Sigmoid colon (tissue), 3 donors: Measurements from ENCODE around the gene PRKCQ.

Experiments
- POLR2A ChIP-seq, 2 donors: fragments of 450-650 bp; IDR thresholded peaks; one replicate each; pipeline ENCODE4 v1.6.1; 2016; ENCODE audit warnings: antibody characterized with exemption in 2 of 2, mild to moderate bottlenecking in 2 of 2, moderate library complexity in 2 of 2
- TF ChIP-seq, protein P1 (sequence below), 4 experiments: fragments of 450-650 bp in 3 of 4; fragments of 200-600 bp in 1 of 4; IDR thresholded peaks; one replicate each; pipeline ENCODE4 v1.5.1; 2016 to 2019; ENCODE audit warnings: antibody characterized with exemption in 4 of 4, mild to moderate bottlenecking in 3 of 4, moderate library complexity in 2 of 4

DNA sequence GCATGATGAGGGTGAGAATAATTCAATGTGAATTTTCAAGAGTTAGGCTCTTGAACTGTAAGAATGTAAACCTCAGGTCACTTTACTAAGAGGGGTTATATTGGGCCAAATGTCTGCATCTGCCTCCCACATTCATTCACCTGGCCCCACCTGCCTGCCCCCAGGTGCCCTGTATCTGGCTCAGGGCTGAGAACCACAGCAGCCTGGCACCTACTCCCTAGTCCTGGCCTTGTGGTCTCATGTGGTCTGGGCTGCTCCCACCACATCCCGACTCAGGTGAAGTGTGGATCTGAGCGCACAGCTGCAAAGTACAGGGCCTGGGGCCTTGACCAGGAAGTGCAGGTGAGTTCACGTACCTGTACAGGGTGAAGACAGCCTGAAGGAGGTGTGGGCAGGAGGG lies 195.2 kb downstream of the PRKCQ start:
- TF ChIP-seq, protein P1, sequence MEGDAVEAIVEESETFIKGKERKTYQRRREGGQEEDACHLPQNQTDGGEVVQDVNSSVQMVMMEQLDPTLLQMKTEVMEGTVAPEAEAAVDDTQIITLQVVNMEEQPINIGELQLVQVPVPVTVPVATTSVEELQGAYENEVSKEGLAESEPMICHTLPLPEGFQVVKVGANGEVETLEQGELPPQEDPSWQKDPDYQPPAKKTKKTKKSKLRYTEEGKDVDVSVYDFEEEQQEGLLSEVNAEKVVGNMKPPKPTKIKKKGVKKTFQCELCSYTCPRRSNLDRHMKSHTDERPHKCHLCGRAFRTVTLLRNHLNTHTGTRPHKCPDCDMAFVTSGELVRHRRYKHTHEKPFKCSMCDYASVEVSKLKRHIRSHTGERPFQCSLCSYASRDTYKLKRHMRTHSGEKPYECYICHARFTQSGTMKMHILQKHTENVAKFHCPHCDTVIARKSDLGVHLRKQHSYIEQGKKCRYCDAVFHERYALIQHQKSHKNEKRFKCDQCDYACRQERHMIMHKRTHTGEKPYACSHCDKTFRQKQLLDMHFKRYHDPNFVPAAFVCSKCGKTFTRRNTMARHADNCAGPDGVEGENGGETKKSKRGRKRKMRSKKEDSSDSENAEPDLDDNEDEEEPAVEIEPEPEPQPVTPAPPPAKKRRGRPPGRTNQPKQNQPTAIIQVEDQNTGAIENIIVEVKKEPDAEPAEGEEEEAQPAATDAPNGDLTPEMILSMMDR (IDR thresholded peaks at IDR 0.05) = no peak
- no peak for TF ChIP-seq POLR2A (IDR thresholded peaks at IDR 0.05)
